GM23338 (cell line): ENCODE data around the gene PCDHGB4. TPM values are rescaled to one million over a fixed set of nuclear protein-coding genes. Genes with fewer than 3 reads are reported as not detected.
"Not testable (repeated sequence)": the region's sequence is repeated elsewhere in the genome, so short reads cannot be mapped to it uniquely, and the experiment has no call there.

Source experiments
- ATAC-seq: fragments of 200-7000 bp; cut with Tn5 transposase; 3 replicates; pipeline ENCODE4 v1.9.1; 2020
- DNase-seq: peaks from one replicate; pipeline ENCODE4 v3.0.0-alpha.2; 2015; ENCODE audit warnings: low spot score
- H2AFZ ChIP-seq: fragments of 200-600 bp; sonication (generic); 2 replicates; pipeline ENCODE4 v1.8.0; 2016; ENCODE audit warnings: antibody characterized with exemption, mild to moderate bottlenecking, moderate library complexity
- H3F3A ChIP-seq: fragments of 200-600 bp; sonication (generic); replicated peaks from 2 replicates; pipeline ENCODE4 v1.8.0; 2017; ENCODE audit warnings: antibody characterized with exemption, mixed run types, low read depth
- H3K27ac ChIP-seq: fragments of 200-600 bp; sonication (generic); 2 replicates; pipeline ENCODE4 v1.6.1; 2016; ENCODE audit warnings: low read depth
- H3K27me3 ChIP-seq: fragments of 200-600 bp; sonication (generic); 2 replicates; pipeline ENCODE4 v1.8.0; 2016; ENCODE audit warnings: mild to moderate bottlenecking, mixed run types, moderate library complexity; ENCODE audit not compliant: insufficient read depth
- H3K36me3 ChIP-seq: fragments of 200-600 bp; sonication (generic); 2 replicates; pipeline ENCODE4 v1.8.0; 2016; ENCODE audit warnings: mild to moderate bottlenecking; ENCODE audit not compliant: insufficient read depth
- H3K4me1 ChIP-seq: fragments of 200-600 bp; sonication (generic); 2 replicates; pipeline ENCODE4 v1.8.0; 2016; ENCODE audit warnings: mild to moderate bottlenecking, moderate library complexity; ENCODE audit not compliant: insufficient read depth
- H3K4me2 ChIP-seq: fragments of 200-600 bp; sonication (generic); 2 replicates; pipeline ENCODE4 v1.7.1; 2017; ENCODE audit warnings: mixed run types
- H3K4me3 ChIP-seq: fragments of 200-600 bp; sonication (generic); 2 replicates; pipeline ENCODE4 v1.6.1; 2016; ENCODE audit warnings: mixed run types
- H3K79me2 ChIP-seq: fragments of 200-600 bp; sonication (generic); replicated peaks from 2 replicates; pipeline ENCODE4 v1.8.0; 2017; ENCODE audit warnings: mild to moderate bottlenecking; ENCODE audit not compliant: insufficient read depth
- H3K9me2 ChIP-seq: fragments of 200-600 bp; sonication (generic); 2 replicates; pipeline ENCODE4 v1.8.0; 2017; ENCODE audit not compliant: insufficient read depth
- H4K20me1 ChIP-seq: fragments of 200-600 bp; sonication (generic); replicated peaks from 2 replicates; pipeline ENCODE4 v1.8.0; 2017; ENCODE audit warnings: mild to moderate bottlenecking; ENCODE audit not compliant: insufficient read depth
- H3K27ac Mint-ChIP-seq: 2 replicates; pipeline ENCODE4 v1.8.0; 2020; ENCODE audit warnings: inconsistent platforms, mild to moderate bottlenecking, moderate library complexity, mixed read lengths
- H3K27me3 Mint-ChIP-seq: 3 replicates; pipeline ENCODE4 v1.8.0; 2022; ENCODE audit warnings: low read depth, mild to moderate bottlenecking, moderate library complexity, mixed read lengths, inconsistent platforms; ENCODE audit not compliant: insufficient read depth, poor library complexity
- H3K36me3 Mint-ChIP-seq: 3 replicates; pipeline ENCODE4 v1.8.0; 2021; ENCODE audit warnings: low read depth, mild to moderate bottlenecking, inconsistent platforms, moderate library complexity, mixed read lengths
- H3K4me1 Mint-ChIP-seq: 3 replicates; pipeline ENCODE4 v1.8.0; 2020; ENCODE audit warnings: mild to moderate bottlenecking, inconsistent platforms, mixed read lengths
- H3K4me3 Mint-ChIP-seq: 3 replicates; pipeline ENCODE4 v1.8.0; 2021; ENCODE audit warnings: moderate library complexity, mild to moderate bottlenecking, inconsistent platforms, mixed read lengths
- H3K9me3 Mint-ChIP-seq: 3 replicates; pipeline ENCODE4 v1.8.0; 2020; ENCODE audit warnings: moderate library complexity, mild to moderate bottlenecking, inconsistent platforms, mixed read lengths
- CREB1 ChIP-seq: fragments of 250-450 bp; sonication (Bioruptor Pico); IDR thresholded peaks from 2 replicates; pipeline ENCODE4 v1.5.0; 2020; ENCODE audit warnings: low read depth, mild to moderate bottlenecking, moderate library complexity
- CTCF ChIP-seq, 2 experiments: fragments of 200-600 bp in 1 of 2; sonication (generic) in 1 of 2; conservative IDR thresholded peaks; 2 replicates each; pipeline versions ENCODE4 v1.5.1 to v1.6.1; 2016 to 2017; ENCODE audit warnings: antibody characterized with exemption in 2 of 2, low read depth in 2 of 2, mild to moderate bottlenecking in 2 of 2, moderate library complexity in 1 of 2
- EZH2 ChIP-seq: fragments of 200-600 bp; sonication (generic); IDR thresholded peaks from one replicate; pipeline ENCODE4 v1.8.0; 2017; ENCODE audit warnings: antibody characterized with exemption, mild to moderate bottlenecking, low read depth; ENCODE audit not compliant: unreplicated experiment
- NANOG ChIP-seq: IDR thresholded peaks from 2 replicates; pipeline ENCODE4 v1.6.1; 2016; ENCODE audit warnings: antibody characterized with exemption, borderline replicate concordance
- polyA plus RNA-seq: library from polyadenylated mRNA; unstranded; fragments of >200 nt; fragmentation: Nextera tagmentation; extraction: Ambion mirVana; gene quantifications from 2 replicates; pipeline ENCODE4 v1.2.1, GENCODE V29; 2016
- total RNA-seq: library from RNA; depleted of rRNA; stranded (reverse); fragments of >200 nt; shearing (Covaris generic); gene quantifications from 2 replicates; pipeline ENCODE4 v1.2.3, GENCODE V29; 2014
- TF ChIP-seq, protein P1 (sequence below): IDR thresholded peaks from 2 replicates; pipeline ENCODE4 v1.6.1; 2016; ENCODE audit warnings: antibody characterized with exemption

The PCDHGB4 gene
- total and polyA plus RNA-seq, 2 experiments from 2014 or later: 3.5 to 16.6 TPM

DNA sequence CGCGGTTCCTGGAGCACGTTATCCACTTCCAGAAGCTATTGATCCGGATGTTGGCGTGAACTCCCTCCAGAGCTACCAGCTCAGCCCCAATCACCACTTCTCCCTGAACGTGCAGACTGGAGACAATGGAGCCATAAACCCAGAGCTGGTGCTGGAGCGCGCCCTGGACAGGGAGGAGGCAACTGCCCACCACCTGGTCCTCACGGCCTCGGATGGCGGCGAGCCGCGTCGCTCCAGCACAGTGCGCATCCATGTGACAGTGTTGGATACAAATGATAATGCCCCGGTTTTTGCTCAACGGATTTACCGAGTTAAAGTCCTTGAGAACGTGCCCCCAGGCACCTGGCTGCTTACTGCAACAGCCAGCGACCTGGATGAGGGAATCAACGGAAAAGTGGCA lies 15.9 kb downstream of the PCDHGB4 start:
- Histone ChIP-seq H3K4me2 (no peak overlapping the region), H4K20me1 (no peaks in the 10 kb centered on the region), H3K36me3 (0 out of 2 replicates have a peak, but pooled peaks cover 11% of the 10 kb centered on the region), H3K27me3 (no peaks in the 10 kb centered on the region), H3F3A (no peaks in the 10 kb centered on the region), H3K27ac (no peak overlapping the region), H3K79me2 (peaks cover under 1% of the 10 kb centered on the region; the same call in 1 of the 2 replicates), H3K4me1 (peaks cover 1% of the 10 kb centered on the region), H3K4me3 (no peak overlapping the region), H2AFZ (no peak overlapping the region), H3K9me2 (no peaks in the 10 kb centered on the region)
- DNase-seq: no peak
- Mint-ChIP-seq H3K27ac (no peak overlapping the region), H3K36me3 (peaks cover 46% of the 10 kb centered on the region), H3K27me3 (peaks cover 9% of the 10 kb centered on the region), H3K4me1 (peaks cover 2% of the 10 kb centered on the region), H3K9me3 (peaks cover 53% of the 10 kb centered on the region), H3K4me3 (no peak overlapping the region)
- TF ChIP-seq EZH2 (no peak), NANOG (no peak), CREB1 (no peak), CTCF (conservative IDR thresholded peaks at IDR 0.05; ENCODE audit: low read depth in 2 of 2) (no peak)
- TF ChIP-seq, protein P1, sequence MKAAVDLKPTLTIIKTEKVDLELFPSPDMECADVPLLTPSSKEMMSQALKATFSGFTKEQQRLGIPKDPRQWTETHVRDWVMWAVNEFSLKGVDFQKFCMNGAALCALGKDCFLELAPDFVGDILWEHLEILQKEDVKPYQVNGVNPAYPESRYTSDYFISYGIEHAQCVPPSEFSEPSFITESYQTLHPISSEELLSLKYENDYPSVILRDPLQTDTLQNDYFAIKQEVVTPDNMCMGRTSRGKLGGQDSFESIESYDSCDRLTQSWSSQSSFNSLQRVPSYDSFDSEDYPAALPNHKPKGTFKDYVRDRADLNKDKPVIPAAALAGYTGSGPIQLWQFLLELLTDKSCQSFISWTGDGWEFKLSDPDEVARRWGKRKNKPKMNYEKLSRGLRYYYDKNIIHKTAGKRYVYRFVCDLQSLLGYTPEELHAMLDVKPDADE: no peak
- ATAC-seq: no peak

GRCh38 chr5:141407790-141408505 lies 20.4 kb downstream of the PCDHGB4 start, which contains the start of gene PCDHGB6:
PCDHGB6 (plus strand) TSS chr5:141408021; CDS start chr5:141408203, 182 bp downstream.
- Histone ChIP-seq H3K4me2 (peak within 1 kb of the TSS; percentile 88), H2AFZ (peak within 1 kb of the TSS; percentile 84), H3K4me3 (peak within 1 kb of the TSS; percentile 86)
- not testable (repeated sequence) for H3K4me1 Mint-ChIP-seq, H3F3A ChIP-seq, H3K9me2 ChIP-seq, H4K20me1 ChIP-seq, H3K36me3 ChIP-seq, H3K4me1 ChIP-seq, H3K27ac ChIP-seq, H3K27ac Mint-ChIP-seq, H3K79me2 ChIP-seq, H3K27me3 ChIP-seq
- Mint-ChIP-seq H3K4me3 (peak within 1 kb of the TSS; percentile 92), H3K27me3 (peaks cover 12% of the 10 kb centered on the region), H3K9me3 (peaks cover 30% of the 10 kb centered on the region), H3K36me3 (peaks cover 34% of the 10 kb centered on the region)
- ATAC-seq: peak; percentile 95
- DNase-seq: peak; percentile 89
- TF ChIP-seq CREB1 (peak; percentile 67), CTCF (conservative IDR thresholded peaks at IDR 0.05; ENCODE audit: low read depth in 2 of 2) (peak; percentile 81)
